NCI-H2196 (cell line): Measurements from ENCODE around the gene MAGI1.

Experiments used
- DNase-seq: peaks from one replicate; lab custom pipeline; 2025; ENCODE audit not compliant: unreplicated experiment; lab: John Stamatoyannopoulos, UW

Gene MAGI1

DNA sequence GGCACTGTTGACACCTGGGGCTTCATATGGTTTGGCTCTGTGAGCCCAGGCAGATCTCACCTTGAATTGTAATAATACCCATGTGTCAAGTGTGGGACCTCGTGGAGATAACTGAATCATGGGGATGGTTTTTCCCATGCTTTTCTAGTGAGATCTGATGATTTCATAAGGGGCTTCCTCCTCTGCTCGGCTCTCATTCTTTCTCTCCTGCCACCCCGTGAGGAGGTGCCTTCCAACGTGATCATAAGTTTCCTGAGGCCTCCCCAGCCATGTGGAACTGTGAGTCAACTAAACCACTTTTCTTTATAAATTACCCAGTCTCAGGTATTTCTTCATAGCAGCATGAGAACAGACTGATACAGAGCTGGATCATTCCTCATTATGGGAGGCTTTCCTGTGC is 695.0 kb downstream of the MAGI1 start:
- no peak for DNase-seq

DNA sequence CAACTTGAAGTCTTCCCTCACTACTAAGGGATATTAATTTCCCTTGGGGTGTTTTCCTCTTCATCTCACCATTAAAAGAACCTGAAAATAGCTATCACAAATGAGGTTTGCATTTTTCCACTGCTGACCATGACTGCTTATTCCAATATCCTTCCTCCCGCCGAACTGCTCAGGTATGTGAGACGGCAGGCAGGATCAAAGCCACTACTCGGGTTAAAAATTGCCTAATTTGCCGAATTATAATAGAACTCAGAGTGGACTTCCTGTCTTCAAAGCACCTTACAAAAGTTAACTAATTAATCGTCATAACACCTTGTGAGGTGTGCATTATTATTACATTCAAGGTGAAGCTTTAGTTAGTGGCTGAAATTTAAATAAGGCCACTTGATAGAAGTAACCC is 695.7 kb downstream of the MAGI1 start:
- DNase-seq, result no peak

DNA sequence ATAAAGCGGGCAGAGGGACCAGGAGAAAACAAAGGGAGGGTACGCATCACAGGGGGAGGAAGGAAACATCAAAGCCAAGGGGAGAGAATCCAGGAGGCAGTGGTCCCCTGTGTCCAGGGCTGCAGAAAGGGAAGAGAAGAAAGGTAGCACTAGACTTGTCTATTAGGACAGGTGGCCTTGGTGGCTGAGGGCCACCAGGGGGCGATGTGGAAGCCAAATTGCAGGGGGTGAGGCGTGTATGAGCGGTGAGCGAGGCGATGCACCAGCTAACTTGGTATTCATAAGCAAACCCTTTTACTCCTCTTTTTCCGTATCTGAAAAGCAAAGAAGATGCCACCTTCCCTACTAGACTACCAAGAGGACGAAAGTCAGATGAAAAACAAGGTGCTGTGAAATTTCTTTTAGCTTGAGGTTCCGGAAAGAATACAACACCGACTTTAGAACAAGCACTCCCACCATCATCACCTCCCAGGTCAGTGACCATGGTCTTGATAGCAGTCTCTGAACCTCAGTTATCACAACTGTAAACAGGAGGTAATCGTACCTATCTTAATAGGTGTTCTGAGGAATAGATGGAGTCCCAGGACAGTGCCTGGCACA is 696.5 kb downstream of the MAGI1 start:
- no peak for DNase-seq

DNA sequence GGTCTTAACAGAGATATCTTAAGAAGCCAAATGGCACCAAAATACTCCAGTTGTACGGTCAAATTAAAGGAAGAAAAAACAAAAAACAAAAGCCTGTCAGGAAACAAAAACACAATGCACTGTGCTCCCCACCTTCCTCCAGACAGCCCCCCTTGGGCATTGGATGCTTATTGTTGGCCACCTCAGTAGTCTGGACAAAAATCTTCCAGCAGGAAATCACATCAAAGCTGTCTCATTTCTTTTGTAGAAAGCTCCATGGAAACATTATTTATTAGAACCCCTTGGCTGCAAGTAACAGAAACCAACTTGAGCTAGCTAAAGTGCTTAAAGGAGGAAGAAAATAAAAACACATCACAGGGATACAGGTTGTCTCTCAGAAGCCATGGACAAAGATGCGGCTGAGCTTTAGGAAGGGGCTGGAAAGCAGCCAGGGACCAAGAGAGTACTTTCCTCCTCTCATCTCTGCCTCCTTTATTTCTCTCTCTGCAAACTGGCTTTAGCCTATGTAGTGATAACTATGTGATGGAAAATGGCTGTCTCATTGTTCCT is 699.5 kb downstream of the MAGI1 start:
- no peak for DNase-seq

GRCh38 chr3:65338571-65338970 is 700.1 kb downstream of the MAGI1 start:
- no peak for DNase-seq

DNA sequence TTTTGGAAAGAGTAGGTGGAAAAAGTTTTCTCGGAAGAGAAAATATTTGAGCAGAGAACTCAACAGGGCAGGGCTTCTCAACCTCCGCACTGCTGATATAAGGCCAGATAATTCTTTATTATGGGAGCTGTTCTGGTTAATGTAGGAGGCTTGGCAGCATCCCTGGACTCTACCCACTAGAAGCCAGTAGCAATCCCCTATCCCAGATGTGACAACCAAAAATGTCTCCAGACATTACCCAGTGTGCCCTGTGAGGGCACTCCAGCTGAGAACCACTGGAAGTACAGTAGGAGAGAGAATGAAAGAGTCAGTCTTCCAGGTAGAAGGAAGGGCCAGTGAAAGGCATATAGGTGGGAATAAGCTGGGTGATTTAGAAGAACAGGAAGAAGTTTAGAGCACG is 703.1 kb downstream of the MAGI1 start:
- DNase-seq, result no peak

DNA sequence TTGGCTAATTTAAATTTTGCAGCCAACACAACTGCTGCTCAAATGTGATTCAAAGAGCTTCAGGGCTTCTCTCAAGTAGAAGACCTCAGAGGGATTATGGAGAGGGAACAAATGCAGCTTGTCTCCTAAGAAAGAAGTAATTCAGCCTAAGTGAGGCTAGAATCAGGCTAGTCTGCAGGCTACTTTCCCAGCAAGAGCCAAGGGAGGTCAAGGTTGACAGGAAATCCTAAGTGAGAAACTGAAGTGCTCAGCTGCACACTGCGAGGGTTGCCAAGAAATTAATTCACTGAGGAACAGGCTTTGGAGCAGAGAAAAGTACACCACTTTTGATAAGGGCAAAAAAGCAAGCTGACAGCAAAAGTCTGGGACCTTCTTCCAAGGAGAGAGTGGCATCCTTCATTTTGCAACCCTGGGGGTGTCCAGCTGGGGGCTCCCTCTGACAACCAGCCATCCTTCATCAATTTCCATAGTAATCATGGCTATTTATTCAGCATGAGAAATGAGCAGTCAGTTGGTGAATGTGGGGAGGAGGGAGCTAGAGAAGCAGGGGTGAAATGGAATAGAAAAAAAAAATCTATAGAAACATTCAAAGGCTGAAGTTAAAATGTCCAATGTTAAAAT is 704.6 kb downstream of the MAGI1 start:
- no peak for DNase-seq

- DNase-seq, result no peak
These were observed 707.0 kb downstream of the MAGI1 start for GRCh38 chr3:65331730-65332129.

- no peak for DNase-seq
These were observed 708.6 kb downstream of the MAGI1 start for GRCh38 chr3:65330072-65330471.

DNA sequence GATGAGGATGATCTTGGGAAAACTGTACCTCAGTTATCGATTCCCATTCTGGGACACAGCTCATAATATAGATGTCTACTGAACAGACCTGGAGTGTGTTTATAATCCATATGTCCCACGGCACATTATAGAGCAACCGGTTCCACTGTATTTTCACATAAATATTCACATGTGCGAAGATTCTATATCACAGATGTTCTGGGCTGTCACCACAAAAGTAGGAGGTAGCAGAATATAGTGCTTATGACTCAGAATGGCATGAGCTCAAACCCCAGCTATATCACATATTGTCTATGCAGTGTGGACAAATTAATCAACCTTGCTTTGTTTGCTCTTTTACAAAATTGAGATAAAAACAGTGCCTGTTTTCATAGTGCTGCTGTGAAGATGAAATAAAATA is 710.6 kb downstream of the MAGI1 start:
- no peak for DNase-seq

DNA sequence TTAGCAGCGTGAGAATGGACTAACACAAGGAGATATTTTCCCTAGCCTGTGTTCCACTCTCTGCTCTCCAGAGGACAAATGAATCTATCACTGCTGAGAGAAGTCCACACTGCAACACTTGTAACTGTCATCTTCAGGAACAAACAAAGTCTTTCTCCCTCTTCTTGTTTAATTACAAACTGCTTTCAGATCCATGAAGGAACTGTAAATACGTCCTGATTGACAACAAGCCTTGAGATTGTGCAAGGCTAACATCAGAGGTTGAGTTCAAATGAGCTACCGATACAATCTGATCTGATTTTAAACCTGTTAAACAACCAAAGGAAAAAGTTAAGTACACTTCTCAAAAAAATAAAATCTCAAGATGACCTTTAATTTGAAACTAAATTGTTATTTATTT is 712.1 kb downstream of the MAGI1 start:
- DNase-seq, result no peak

DNA sequence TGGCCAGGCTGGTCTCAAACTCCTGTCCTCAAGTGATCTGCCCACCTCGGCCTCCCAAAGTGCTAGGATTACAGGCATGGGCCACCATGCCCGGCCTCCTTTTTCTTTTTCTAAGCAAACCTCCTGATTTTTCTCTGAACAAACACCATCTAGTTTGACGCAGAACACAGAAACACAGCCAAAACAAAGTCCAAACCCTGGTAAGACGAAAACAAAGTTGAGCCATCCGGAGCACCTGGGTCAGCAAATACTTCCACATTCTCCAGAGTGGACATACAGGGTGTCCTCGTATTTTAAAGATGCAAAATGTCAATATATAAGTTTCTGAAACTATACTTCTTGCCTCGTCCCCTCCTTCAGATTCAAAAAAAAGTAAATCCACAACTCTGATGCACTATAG is 715.8 kb downstream of the MAGI1 start:
- DNase-seq, result no peak

- no peak for DNase-seq
These were observed 720.5 kb downstream of the MAGI1 start for GRCh38 chr3:65318231-65318630.

DNA sequence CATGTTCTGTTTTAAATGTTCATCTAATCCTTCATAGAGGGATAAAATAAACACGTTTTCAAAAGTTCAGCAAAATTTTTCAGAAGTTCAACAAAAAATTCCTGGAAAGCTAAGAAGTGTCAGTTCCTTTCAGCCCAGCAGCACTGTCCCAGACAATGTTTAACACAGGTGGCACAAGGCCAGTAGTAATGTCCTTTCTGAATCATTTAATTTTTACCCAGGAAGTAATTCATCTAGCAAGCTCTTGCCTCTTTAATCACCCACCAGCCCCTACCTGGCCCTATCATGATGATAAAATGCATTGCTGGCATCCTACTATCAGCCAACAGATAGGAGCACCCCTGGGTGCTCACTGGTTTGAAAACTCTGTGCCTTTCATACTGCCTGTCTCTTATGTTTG is 723.8 kb downstream of the MAGI1 start:
- no peak for DNase-seq

DNA sequence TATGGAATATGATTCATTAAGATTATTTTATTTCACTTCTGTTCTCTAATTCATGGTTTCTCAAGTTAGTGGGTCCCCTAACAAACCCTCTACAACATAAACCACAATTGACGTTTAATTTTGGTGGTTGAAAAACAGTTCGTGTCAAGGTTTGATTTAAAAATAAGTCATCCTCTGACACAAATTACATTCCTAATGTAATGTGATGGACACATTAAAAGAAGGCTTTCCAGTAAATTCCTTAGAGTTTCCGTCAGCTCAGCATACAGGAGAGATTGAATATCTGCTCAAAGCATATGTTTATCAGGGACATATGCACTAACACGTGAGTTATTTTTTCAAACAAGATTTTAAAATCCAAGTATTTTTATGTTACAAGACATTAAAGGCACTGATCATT is 724.4 kb downstream of the MAGI1 start:
- no peak for DNase-seq

DNA sequence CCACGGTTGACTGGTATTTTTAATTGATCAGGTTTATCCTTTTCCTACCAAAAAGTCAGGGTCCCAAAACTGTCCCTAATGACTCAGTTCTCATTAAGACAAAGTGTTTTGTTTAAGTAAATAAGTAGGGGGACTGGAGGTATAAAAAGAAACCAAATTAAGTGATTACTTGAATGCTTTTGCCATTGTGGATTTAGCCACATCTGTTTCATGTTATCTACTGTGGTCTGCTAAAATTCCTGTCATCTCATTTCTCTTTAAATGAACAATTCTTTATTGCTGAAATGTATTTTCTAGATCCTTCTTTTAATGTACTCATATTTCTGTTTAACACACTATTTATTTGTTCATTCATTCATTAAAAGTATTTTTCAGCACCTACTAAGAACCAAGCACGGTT is 725.1 kb downstream of the MAGI1 start:
- no peak for DNase-seq

GRCh38 chr3:65305836-65306235 is 732.9 kb downstream of the MAGI1 start:
- DNase-seq, result no peak
